B cell (primary cell): ENCODE data around the gene MROH2A. TPM values are rescaled to one million over a fixed set of nuclear protein-coding genes. Genes with fewer than 3 reads are reported as not detected.

Source experiments
- ATAC-seq: fragments of 200-7000 bp; cut with Tn5 transposase; one replicate; pipeline ENCODE4 v1.10.0; 2021; ENCODE audit warnings: low read depth, mild to moderate bottlenecking, moderate number of reproducible peaks, moderate library complexity
- CTCF ChIA-PET: fragments of 350-600 bp; sonication (Branson Sonifier 250); formaldehyde crosslinking; loops from one replicate; lab custom pipeline; 2021; ENCODE audit warnings: antibody characterized with exemption, inconsistent platforms; lab: Charles Lee
- POLR2A ChIA-PET: fragments of 350-600 bp; sonication (Branson Sonifier 250); formaldehyde crosslinking; loops from one replicate; lab custom pipeline; 2021; ENCODE audit warnings: antibody characterized with exemption; lab: Charles Lee
- DNase-seq: peaks from one replicate; pipeline ENCODE4 v3.0.0; 2013
- H2AFZ ChIP-seq: 2 replicates; pipeline ENCODE4 v1.6.1; 2012; ENCODE audit warnings: mild to moderate bottlenecking, low read depth, low read length; ENCODE audit not compliant: insufficient read depth, poor library complexity, severe bottlenecking
- H3K27ac ChIP-seq, 2 donors: 1 replicate in 1 of 2; 2 replicates in 1 of 2; pipeline ENCODE4 v1.5.1; 2012 to 2013; ENCODE audit warnings: low read length in 2 of 2, mild to moderate bottlenecking in 2 of 2, moderate library complexity in 1 of 2
- H3K27me3 ChIP-seq, 4 experiments: fragments of 200-600 bp in 1 of 4; sonication (generic) in 1 of 4; replicated peaks in 1 of 4; 1 replicate in 2 of 4; 2 replicates in 2 of 4; pipeline versions ENCODE4 v1.6.1 to v1.7.0; 2013 to 2016; ENCODE audit warnings: low read length in 3 of 4, mild to moderate bottlenecking in 2 of 4, mixed read lengths in 1 of 4, moderate library complexity in 1 of 4; ENCODE audit not compliant: insufficient read depth in 4 of 4, control insufficient read depth in 3 of 4; ENCODE audit errors: control extremely low read depth in 1 of 4
- H3K36me3 ChIP-seq, 2 experiments: replicated peaks in 1 of 2; 1 replicate in 1 of 2; 2 replicates in 1 of 2; pipeline versions ENCODE4 v1.6.1 to v1.7.1; 2013; ENCODE audit warnings: low read length in 1 of 2; ENCODE audit not compliant: insufficient read depth in 2 of 2, control insufficient read depth in 1 of 2; ENCODE audit errors: control extremely low read depth in 1 of 2, extremely low read depth in 1 of 2
- H3K4me1 ChIP-seq, 2 donors: fragments of 200-600 bp in 1 of 2; sonication (generic) in 1 of 2; 1 replicate in 1 of 2; 2 replicates in 1 of 2; pipeline versions ENCODE4 v1.5.1 to v1.6.1; 2013 to 2017; ENCODE audit warnings: low read length in 2 of 2; ENCODE audit not compliant: control insufficient read depth in 2 of 2, insufficient read depth in 2 of 2
- H3K4me2 ChIP-seq: replicated peaks from 2 replicates; pipeline ENCODE3; 2012; ENCODE audit warnings: mild to moderate bottlenecking, low read depth, low read length; ENCODE audit not compliant: poor library complexity, severe bottlenecking
- H3K4me3 ChIP-seq, 5 experiments: fragments of 200-600 bp in 1 of 5; sonication (generic) in 1 of 5; 1 replicate in 3 of 5; 2 replicates in 2 of 5; pipeline versions ENCODE4 v1.5.1 to v1.7.0; 2011 to 2016; ENCODE audit warnings: low read length in 4 of 5, mild to moderate bottlenecking in 4 of 5, low read depth in 2 of 5, control low read depth in 1 of 5, moderate library complexity in 1 of 5; ENCODE audit not compliant: insufficient read depth in 1 of 5; ENCODE audit errors: control extremely low read depth in 1 of 5, extremely low read depth in 1 of 5
- H3K79me2 ChIP-seq: fragments of 200-600 bp; sonication (generic); one replicate; pipeline ENCODE4 v1.6.0; 2016; ENCODE audit warnings: low read length; ENCODE audit not compliant: control insufficient read depth, insufficient read depth
- H3K9ac ChIP-seq: fragments of 200-600 bp; sonication (generic); 2 replicates; pipeline ENCODE4 v1.6.1; 2017; ENCODE audit warnings: mild to moderate bottlenecking, low read length, moderate library complexity
- H3K9me3 ChIP-seq, 3 donors: one replicate each; pipeline versions ENCODE4 v1.6.1 to v1.7.1; 2013; ENCODE audit warnings: low read length in 2 of 3; ENCODE audit not compliant: control insufficient read depth in 2 of 3, insufficient read depth in 1 of 3; ENCODE audit errors: control extremely low read depth in 1 of 3
- H4K20me1 ChIP-seq: 2 replicates; pipeline ENCODE4 v1.6.0; 2012; ENCODE audit warnings: mild to moderate bottlenecking, low read length; ENCODE audit not compliant: insufficient read depth, control insufficient read depth, poor library complexity, severe bottlenecking
- H3K27ac Mint-ChIP-seq: one replicate; pipeline ENCODE4 v1.8.0; 2021; ENCODE audit warnings: mixed read lengths
- H3K27me3 Mint-ChIP-seq: one replicate; pipeline ENCODE4 v1.8.0; 2021; ENCODE audit warnings: mixed read lengths
- H3K4me1 Mint-ChIP-seq: one replicate; pipeline ENCODE4 v1.8.0; 2021; ENCODE audit warnings: mixed read lengths
- H3K4me3 Mint-ChIP-seq: one replicate; pipeline ENCODE4 v1.8.0; 2021; ENCODE audit warnings: mixed read lengths
- H3K9me3 Mint-ChIP-seq: one replicate; pipeline ENCODE4 v1.8.0; 2022; ENCODE audit warnings: mixed read lengths; ENCODE audit not compliant: insufficient read depth
- CTCF ChIP-seq: fragments of 200-600 bp; IDR thresholded peaks from one replicate; pipeline ENCODE4 v1.8.0; 2022; ENCODE audit warnings: antibody characterized with exemption, mild to moderate bottlenecking
- EZH2 ChIP-seq: IDR thresholded peaks from 2 replicates; pipeline ENCODE4 v1.6.1; 2012; ENCODE audit warnings: borderline replicate concordance, low read depth, mild to moderate bottlenecking, moderate library complexity, low read length; ENCODE audit not compliant: insufficient read depth, poor library complexity, severe bottlenecking
- WGBS: methylation state at CpG from one replicate; pipeline ENCODE4 v1.1.5; 2013; ENCODE audit warnings: missing lambda C conversion rate; ENCODE audit not compliant: insufficient coverage; 5-methylcytosine and 5-hydroxymethylcytosine counted together
- intact Hi-C: fragments of 100-400 bp; cut with micrococcal nuclease; formaldehyde crosslinking; loops from one replicate; pipeline ENCODE4 v1.10.0; 2022
- polyA plus RNA-seq: library from polyadenylated mRNA; depleted of rRNA; stranded (reverse); fragments of >200 nt; gene quantifications from 2 replicates; pipeline ENCODE4 v1.2.3, GENCODE V29; 2012
- total RNA-seq, 2 donors: library from RNA; stranded (reverse); fragments of 120-200 nt in 1 of 2; gene quantifications; 1 replicate in 1 of 2; 2 replicates in 1 of 2; pipeline versions ENCODE4 v1.2.3 to v1.2.4, GENCODE V29; 2013 to 2022

The MROH2A gene
- total and polyA plus RNA-seq, 2 donors (not counting 1 experiment from before 2014, with no cell fraction given): not detected

GRCh38 chr2:233803292-233803911, 25.3 kb downstream of the MROH2A start:
- POLR2A ChIA-PET: no interaction called here
- Histone ChIP-seq H3K9me3 (no peaks in the 10 kb centered on the region), H2AFZ (no peak overlapping the region), H3K27ac (no peak overlapping the region), H3K4me3 (no peak overlapping the region), H3K4me1 (no peaks in the 10 kb centered on the region), H3K4me2 (no peak overlapping the region), H3K79me2 (no peaks in the 10 kb centered on the region), H3K9ac (no peak overlapping the region), H3K27me3 (peaks cover 0 to 10% (median 0%) of the 10 kb centered on the region in 4 experiments), H4K20me1 (no peaks in the 10 kb centered on the region), H3K36me3 (no peaks in the 10 kb centered on the region)
- Mint-ChIP-seq H3K9me3 (no peaks in the 10 kb centered on the region), H3K27ac (no peak overlapping the region), H3K27me3 (peaks cover 17% of the 10 kb centered on the region), H3K4me3 (no peak overlapping the region), H3K4me1 (no peaks in the 10 kb centered on the region)
- no peak for DNase-seq
- TF ChIP-seq EZH2 (no peak), CTCF (no peak)
- WGBS: 88% methylated on average over 1 of the region's 2 CpGs
- no peak for ATAC-seq
- intact Hi-C loops: no loop called here
- CTCF ChIA-PET: no interaction called here

- CTCF ChIA-PET: no interaction called here
- Histone ChIP-seq H3K79me2 (no peaks in the 10 kb centered on the region), H3K9ac (no peak overlapping the region), H3K27me3 (peaks cover 0 to 11% (median 0%) of the 10 kb centered on the region in 4 experiments), H3K4me3 (no peak overlapping the region), H4K20me1 (no peaks in the 10 kb centered on the region), H3K9me3 (no peaks in the 10 kb centered on the region), H3K4me1 (no peaks in the 10 kb centered on the region), H2AFZ (no peak overlapping the region), H3K27ac (no peak overlapping the region), H3K36me3 (no peaks in the 10 kb centered on the region), H3K4me2 (no peak overlapping the region)
- DNase-seq (no peak), ATAC-seq (no peak)
- TF ChIP-seq EZH2 (no peak), CTCF (no peak)
- H3K27ac Mint-ChIP-seq: no peak overlapping the region
- no peak overlapping the region for H3K4me3 Mint-ChIP-seq
- H3K27me3 Mint-ChIP-seq: peaks cover 17% of the 10 kb centered on the region
- no peaks in the 10 kb centered on the region for H3K9me3 Mint-ChIP-seq
- POLR2A ChIA-PET: no interaction called here
- WGBS: 77% methylated on average over 7 of the region's 8 CpGs
- no peaks in the 10 kb centered on the region for H3K4me1 Mint-ChIP-seq
- intact Hi-C loops: no loop called here
These were observed 25.9 kb downstream of the MROH2A start for GRCh38 chr2:233803994-233804393.
